Hepatocyte (in vitro differentiated cells): Measurements from ENCODE around the gene PPP1R7.

Source experiments
- EZH2 ChIP-seq: fragments of 200-600 bp; sonication (generic); IDR thresholded peaks from 2 replicates; pipeline ENCODE4 v1.6.1; 2016; ENCODE audit warnings: antibody characterized with exemption, mild to moderate bottlenecking, borderline replicate concordance
- TF ChIP-seq, protein P1 (sequence below): fragments of 200-600 bp; sonication (generic); IDR thresholded peaks from 2 replicates; pipeline ENCODE4 v1.5.1; 2016; ENCODE audit warnings: antibody characterized with exemption, mild to moderate bottlenecking; ENCODE audit not compliant: poor library complexity

DNA sequence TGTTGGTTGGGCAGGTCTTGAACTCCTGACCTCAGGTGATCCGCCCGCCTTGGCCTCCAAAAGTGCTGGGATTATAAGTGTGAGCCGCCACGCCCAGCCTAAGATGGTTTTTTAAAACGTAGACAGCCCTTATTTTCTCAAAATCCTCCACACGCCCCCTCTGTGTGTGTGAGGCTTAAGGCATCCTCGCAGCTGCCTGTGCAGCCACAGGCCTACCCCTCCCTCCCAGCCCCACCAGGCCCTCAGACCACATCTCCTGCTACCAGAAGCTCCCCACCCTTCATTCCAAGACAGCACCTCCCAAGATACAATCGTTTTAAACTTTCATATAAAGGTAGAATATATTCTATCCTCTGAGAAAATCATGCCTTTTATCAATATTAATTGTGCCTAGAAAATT, 43.0 kb downstream of the PPP1R7 start:
- TF ChIP-seq, protein P1, sequence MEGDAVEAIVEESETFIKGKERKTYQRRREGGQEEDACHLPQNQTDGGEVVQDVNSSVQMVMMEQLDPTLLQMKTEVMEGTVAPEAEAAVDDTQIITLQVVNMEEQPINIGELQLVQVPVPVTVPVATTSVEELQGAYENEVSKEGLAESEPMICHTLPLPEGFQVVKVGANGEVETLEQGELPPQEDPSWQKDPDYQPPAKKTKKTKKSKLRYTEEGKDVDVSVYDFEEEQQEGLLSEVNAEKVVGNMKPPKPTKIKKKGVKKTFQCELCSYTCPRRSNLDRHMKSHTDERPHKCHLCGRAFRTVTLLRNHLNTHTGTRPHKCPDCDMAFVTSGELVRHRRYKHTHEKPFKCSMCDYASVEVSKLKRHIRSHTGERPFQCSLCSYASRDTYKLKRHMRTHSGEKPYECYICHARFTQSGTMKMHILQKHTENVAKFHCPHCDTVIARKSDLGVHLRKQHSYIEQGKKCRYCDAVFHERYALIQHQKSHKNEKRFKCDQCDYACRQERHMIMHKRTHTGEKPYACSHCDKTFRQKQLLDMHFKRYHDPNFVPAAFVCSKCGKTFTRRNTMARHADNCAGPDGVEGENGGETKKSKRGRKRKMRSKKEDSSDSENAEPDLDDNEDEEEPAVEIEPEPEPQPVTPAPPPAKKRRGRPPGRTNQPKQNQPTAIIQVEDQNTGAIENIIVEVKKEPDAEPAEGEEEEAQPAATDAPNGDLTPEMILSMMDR = no peak
- TF ChIP-seq EZH2 = no peak
